Measurements from ENCODE around the gene GP9.

- TF ChIP-seq, protein P1, sequence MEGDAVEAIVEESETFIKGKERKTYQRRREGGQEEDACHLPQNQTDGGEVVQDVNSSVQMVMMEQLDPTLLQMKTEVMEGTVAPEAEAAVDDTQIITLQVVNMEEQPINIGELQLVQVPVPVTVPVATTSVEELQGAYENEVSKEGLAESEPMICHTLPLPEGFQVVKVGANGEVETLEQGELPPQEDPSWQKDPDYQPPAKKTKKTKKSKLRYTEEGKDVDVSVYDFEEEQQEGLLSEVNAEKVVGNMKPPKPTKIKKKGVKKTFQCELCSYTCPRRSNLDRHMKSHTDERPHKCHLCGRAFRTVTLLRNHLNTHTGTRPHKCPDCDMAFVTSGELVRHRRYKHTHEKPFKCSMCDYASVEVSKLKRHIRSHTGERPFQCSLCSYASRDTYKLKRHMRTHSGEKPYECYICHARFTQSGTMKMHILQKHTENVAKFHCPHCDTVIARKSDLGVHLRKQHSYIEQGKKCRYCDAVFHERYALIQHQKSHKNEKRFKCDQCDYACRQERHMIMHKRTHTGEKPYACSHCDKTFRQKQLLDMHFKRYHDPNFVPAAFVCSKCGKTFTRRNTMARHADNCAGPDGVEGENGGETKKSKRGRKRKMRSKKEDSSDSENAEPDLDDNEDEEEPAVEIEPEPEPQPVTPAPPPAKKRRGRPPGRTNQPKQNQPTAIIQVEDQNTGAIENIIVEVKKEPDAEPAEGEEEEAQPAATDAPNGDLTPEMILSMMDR (IDR thresholded peaks at IDR 0.05) = no peak
- TF ChIP-seq POLR2A (IDR thresholded peaks at IDR 0.05) = no peak
Measured at GRCh38 chr3:129037093-129037419, 23.5 kb upstream of the GP9 start.
